Mesothelial cell of epicardium (in vitro differentiated cells): ENCODE data around the gene FAM210B. TPM values are rescaled to one million over a fixed set of nuclear protein-coding genes. Genes with fewer than 3 reads are reported as not detected.

Experiments used
- DNase-seq, 2 experiments: peaks; one replicate each; pipeline ENCODE4 v3.0.0; 2021; ENCODE audit warnings: low spot score in 2 of 2; ENCODE audit not compliant: unreplicated experiment in 2 of 2
- H3K27ac Mint-ChIP-seq: 2 replicates; pipeline ENCODE4 v1.8.0; 2021; ENCODE audit warnings: mixed read lengths
- H3K27me3 Mint-ChIP-seq: 2 replicates; pipeline ENCODE4 v1.8.0; 2021; ENCODE audit warnings: low read depth, mixed read lengths
- H3K36me3 Mint-ChIP-seq: 2 replicates; pipeline ENCODE4 v1.8.0; 2021; ENCODE audit warnings: mixed read lengths
- H3K4me1 Mint-ChIP-seq: 2 replicates; pipeline ENCODE4 v1.8.0; 2021; ENCODE audit warnings: mixed read lengths
- H3K4me3 Mint-ChIP-seq: 2 replicates; pipeline ENCODE4 v1.8.0; 2021; ENCODE audit warnings: mild to moderate bottlenecking, moderate library complexity, mixed read lengths
- H3K9me3 Mint-ChIP-seq: 2 replicates; pipeline ENCODE4 v1.8.0; 2021; ENCODE audit warnings: mixed read lengths
- total RNA-seq: library from RNA; stranded (reverse); gene quantifications from 3 replicates; pipeline ENCODE4 v1.2.1, GENCODE V29; 2021
- TF ChIP-seq, protein P1 (sequence below): fragments of 200-600 bp; sonication (generic); IDR thresholded peaks from one replicate; pipeline ENCODE4 v1.5.0; 2021; ENCODE audit warnings: antibody characterized with exemption; ENCODE audit not compliant: unreplicated experiment

FAM210B gene
- total RNA-seq, 1 donor from 2014 or later = 66.4 TPM

DNA sequence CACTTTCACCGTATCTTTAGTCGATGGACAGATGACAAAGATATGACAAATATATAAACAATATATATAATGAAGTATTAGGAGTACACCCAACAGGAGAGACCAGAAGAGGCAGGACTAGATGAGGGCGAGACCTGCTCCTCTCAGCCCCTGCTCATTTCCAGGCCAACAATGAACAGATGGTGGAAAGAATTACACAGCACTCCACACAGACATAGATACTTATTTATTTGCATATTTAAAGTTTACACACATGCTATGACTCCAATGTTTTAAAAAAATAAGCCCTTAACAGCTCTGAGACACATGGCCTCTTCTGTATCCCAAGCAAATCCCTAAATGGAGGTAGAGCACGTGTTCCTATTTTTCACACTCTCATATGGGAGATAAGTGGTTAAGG lies 10.4 kb downstream of the FAM210B start:
- Mint-ChIP-seq H3K4me3 (no peak overlapping the region), H3K27ac (peak overlapping the region; percentile 53), H3K4me1 (no peaks in the 10 kb centered on the region), H3K36me3 (peaks cover 23% of the 10 kb centered on the region), H3K9me3 (no peaks in the 10 kb centered on the region), H3K27me3 (no peaks in the 10 kb centered on the region)
- no peak for DNase-seq
- TF ChIP-seq, protein P1, sequence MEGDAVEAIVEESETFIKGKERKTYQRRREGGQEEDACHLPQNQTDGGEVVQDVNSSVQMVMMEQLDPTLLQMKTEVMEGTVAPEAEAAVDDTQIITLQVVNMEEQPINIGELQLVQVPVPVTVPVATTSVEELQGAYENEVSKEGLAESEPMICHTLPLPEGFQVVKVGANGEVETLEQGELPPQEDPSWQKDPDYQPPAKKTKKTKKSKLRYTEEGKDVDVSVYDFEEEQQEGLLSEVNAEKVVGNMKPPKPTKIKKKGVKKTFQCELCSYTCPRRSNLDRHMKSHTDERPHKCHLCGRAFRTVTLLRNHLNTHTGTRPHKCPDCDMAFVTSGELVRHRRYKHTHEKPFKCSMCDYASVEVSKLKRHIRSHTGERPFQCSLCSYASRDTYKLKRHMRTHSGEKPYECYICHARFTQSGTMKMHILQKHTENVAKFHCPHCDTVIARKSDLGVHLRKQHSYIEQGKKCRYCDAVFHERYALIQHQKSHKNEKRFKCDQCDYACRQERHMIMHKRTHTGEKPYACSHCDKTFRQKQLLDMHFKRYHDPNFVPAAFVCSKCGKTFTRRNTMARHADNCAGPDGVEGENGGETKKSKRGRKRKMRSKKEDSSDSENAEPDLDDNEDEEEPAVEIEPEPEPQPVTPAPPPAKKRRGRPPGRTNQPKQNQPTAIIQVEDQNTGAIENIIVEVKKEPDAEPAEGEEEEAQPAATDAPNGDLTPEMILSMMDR = no peak

DNA sequence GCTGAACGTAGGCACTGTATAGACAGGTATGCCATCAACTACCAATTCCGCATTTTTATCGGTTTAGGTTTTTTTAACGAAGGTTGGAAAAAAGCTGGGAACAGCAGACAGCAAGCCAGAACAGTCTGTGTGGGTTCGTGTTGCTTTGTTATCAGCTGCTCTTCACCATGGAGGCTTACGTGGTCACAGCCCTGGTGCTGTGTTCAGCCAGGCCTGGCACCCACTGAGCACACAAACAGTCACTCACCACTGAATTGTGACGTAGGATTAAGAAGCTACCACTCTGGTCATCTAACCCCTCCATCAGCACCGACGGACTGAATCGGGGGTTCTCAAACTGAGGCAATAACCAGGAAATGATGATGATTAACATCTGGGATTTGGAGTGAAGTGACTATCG lies 13.2 kb downstream of the FAM210B start:
- peaks cover 11% of the 10 kb centered on the region for H3K36me3 Mint-ChIP-seq
- H3K9me3 Mint-ChIP-seq = no peaks in the 10 kb centered on the region
- H3K4me1 Mint-ChIP-seq = no peaks in the 10 kb centered on the region
- no peak overlapping the region for H3K4me3 Mint-ChIP-seq
- no peaks in the 10 kb centered on the region for H3K27me3 Mint-ChIP-seq
- TF ChIP-seq, protein P1 = no peak
- H3K27ac Mint-ChIP-seq = no peak overlapping the region
- DNase-seq = no peak

DNA sequence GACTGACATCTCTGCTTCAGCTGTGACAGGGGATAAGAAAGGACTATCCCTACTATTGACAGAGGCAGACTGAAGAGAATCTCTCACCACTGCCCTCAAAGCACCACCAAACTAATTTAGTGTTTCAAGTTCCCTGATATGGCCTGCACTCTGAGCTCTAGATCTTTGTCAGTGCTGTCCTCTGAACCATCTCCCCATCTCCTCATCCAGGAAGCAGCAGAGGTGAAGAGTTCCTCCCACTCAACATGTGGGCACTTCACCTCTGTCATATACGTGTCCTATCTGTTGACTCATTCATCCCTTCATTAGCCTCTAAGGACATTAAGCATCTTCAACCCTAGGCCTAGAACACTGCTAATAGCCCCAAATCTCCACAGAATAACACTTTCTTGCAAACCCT lies 14.1 kb downstream of the FAM210B start:
- peaks cover 7% of the 10 kb centered on the region for H3K36me3 Mint-ChIP-seq
- no peaks in the 10 kb centered on the region for H3K4me1 Mint-ChIP-seq
- DNase-seq = no peak
- no peak overlapping the region for H3K4me3 Mint-ChIP-seq
- TF ChIP-seq, protein P1 = no peak
- H3K9me3 Mint-ChIP-seq = no peaks in the 10 kb centered on the region
- H3K27me3 Mint-ChIP-seq = no peaks in the 10 kb centered on the region
- no peak overlapping the region for H3K27ac Mint-ChIP-seq

DNA sequence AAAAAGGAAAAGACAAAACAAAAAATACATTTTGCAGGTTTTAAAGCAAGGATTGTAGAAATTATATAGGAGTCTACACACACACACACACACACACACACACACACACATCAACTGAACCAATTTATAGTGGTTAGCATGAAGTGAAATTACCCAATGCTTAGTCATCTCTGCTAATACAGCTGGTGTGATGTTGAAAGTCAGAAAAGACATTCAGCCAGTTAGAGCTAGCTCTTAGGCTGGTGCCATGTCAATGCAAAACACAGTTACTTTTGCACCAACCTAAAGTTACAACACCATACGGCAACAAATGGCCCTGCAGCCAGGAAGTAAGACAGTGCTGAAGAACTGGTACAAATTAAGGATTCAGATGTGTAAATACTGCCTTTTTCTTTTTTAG lies 15.2 kb downstream of the FAM210B start:
- no peak for DNase-seq
- no peak overlapping the region for H3K4me3 Mint-ChIP-seq
- no peak overlapping the region for H3K27ac Mint-ChIP-seq
- H3K27me3 Mint-ChIP-seq = no peaks in the 10 kb centered on the region
- H3K9me3 Mint-ChIP-seq = no peaks in the 10 kb centered on the region
- H3K4me1 Mint-ChIP-seq = no peaks in the 10 kb centered on the region
- H3K36me3 Mint-ChIP-seq = peaks cover 14% of the 10 kb centered on the region
- TF ChIP-seq, protein P1 = no peak

DNA sequence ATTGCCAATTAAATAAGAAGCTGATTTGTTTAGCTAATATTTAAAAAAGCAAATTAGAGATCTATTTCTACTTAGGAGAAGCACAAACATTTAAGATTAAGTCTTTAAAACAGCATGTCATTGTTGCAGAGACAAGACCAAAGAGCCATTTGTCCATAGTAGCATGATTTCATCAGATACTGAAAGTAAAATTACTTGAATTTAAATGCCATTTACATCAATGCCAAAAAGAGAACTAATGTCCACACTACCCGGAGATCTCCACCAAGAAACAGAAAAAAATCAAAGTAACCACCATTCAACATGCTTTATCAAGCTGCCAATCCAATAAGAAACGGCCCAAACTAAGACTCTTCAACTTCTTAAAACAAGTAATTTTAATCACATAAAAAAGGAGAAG lies 17.6 kb downstream of the FAM210B start:
- H3K9me3 Mint-ChIP-seq = no peaks in the 10 kb centered on the region
- no peak for DNase-seq
- peaks cover 23% of the 10 kb centered on the region for H3K36me3 Mint-ChIP-seq
- peaks cover 3% of the 10 kb centered on the region for H3K4me1 Mint-ChIP-seq
- H3K4me3 Mint-ChIP-seq = no peak overlapping the region
- H3K27ac Mint-ChIP-seq = no peak overlapping the region
- H3K27me3 Mint-ChIP-seq = no peaks in the 10 kb centered on the region
- TF ChIP-seq, protein P1 = no peak

DNA sequence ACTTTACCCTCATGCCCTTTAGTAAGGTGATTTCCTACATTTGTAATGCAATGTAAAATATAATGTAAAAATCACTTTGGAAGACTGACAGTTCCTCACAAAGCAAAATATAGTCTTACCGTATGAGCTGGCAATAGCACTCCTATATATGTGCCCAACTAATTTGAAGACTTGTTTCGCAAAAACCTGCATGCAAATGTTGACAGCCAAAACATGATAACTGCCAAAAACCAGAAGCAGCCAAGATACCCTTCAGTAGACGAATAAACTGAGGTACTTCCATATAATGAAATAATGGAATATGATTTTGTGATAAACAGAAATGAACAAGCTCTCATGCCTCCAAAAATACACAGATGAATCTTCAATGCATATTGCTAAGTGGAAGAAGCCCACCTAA lies 19.6 kb downstream of the FAM210B start:
- TF ChIP-seq, protein P1 = no peak
- H3K4me3 Mint-ChIP-seq = no peak overlapping the region
- no peak overlapping the region for H3K27ac Mint-ChIP-seq
- no peaks in the 10 kb centered on the region for H3K27me3 Mint-ChIP-seq
- no peak for DNase-seq
- peaks cover 16% of the 10 kb centered on the region for H3K4me1 Mint-ChIP-seq
- no peaks in the 10 kb centered on the region for H3K9me3 Mint-ChIP-seq
- H3K36me3 Mint-ChIP-seq = peaks cover 21% of the 10 kb centered on the region
